Myocyte (in vitro differentiated cells): ENCODE data around the gene KIF21A. TPM values are rescaled to one million over a fixed set of nuclear protein-coding genes. Genes with fewer than 3 reads are reported as not detected.
"Not testable (repeated sequence)": the region's sequence is repeated elsewhere in the genome, so short reads cannot be mapped to it uniquely, and the experiment has no call there.

Source experiments
- DNase-seq: peaks from one replicate; pipeline ENCODE4 v3.0.0-alpha.2; 2012; ENCODE audit warnings: low read depth
- total RNA-seq: library from RNA; depleted of rRNA; stranded (reverse); fragments of >200 nt; gene quantifications from 2 replicates; pipeline ENCODE4 v1.2.3, GENCODE V29; 2014

The KIF21A gene
- total RNA-seq, 1 donor from 2014 or later, result 7.7 TPM

- DNase-seq, result no peak
These were observed 94.4 kb downstream of the KIF21A start for GRCh38 chr12:39348523-39348922.

- DNase-seq, result no peak
These were observed 98.0 kb downstream of the KIF21A start for GRCh38 chr12:39344926-39345325.

GRCh38 chr12:39343665-39344064, 99.3 kb downstream of the KIF21A start:
- no peak for DNase-seq

- no peak for DNase-seq
These were observed 101.2 kb downstream of the KIF21A start for GRCh38 chr12:39341761-39342160.

GRCh38 chr12:39341179-39341578, 101.7 kb downstream of the KIF21A start:
- DNase-seq, result no peak

- DNase-seq, result peak; percentile 55
These were observed 110.2 kb downstream of the KIF21A start for GRCh38 chr12:39332661-39333175.

- DNase-seq, result no peak
These were observed 111.2 kb downstream of the KIF21A start for GRCh38 chr12:39331539-39332261.

GRCh38 chr12:39329876-39330275, 113.0 kb downstream of the KIF21A start:
- no peak for DNase-seq

- no peak for DNase-seq
These were observed 113.9 kb downstream of the KIF21A start for GRCh38 chr12:39329018-39329417.

GRCh38 chr12:39327965-39328364, 115.0 kb downstream of the KIF21A start:
- no peak for DNase-seq

GRCh38 chr12:39327510-39327909, 115.4 kb downstream of the KIF21A start:
- DNase-seq, result no peak

- DNase-seq, result no peak
These were observed 123.7 kb downstream of the KIF21A start for GRCh38 chr12:39319180-39319579.

GRCh38 chr12:39314547-39314946, 128.4 kb downstream of the KIF21A start:
- no peak for DNase-seq

- no peak for DNase-seq
These were observed 133.4 kb downstream of the KIF21A start for GRCh38 chr12:39309516-39309915.

- DNase-seq, result no peak
These were observed 141.5 kb downstream of the KIF21A start for GRCh38 chr12:39301422-39301821.

GRCh38 chr12:39300799-39301198, 142.1 kb downstream of the KIF21A start:
- DNase-seq, result peak; percentile 1

GRCh38 chr12:39297891-39298290, 145.0 kb downstream of the KIF21A start:
- DNase-seq, result no peak

- no peak for DNase-seq
These were observed 146.4 kb downstream of the KIF21A start for GRCh38 chr12:39296496-39296895.

GRCh38 chr12:39295593-39295992, 147.3 kb downstream of the KIF21A start:
- DNase-seq, result not testable (repeated sequence)

GRCh38 chr12:39294715-39295114, 148.2 kb downstream of the KIF21A start:
- DNase-seq, result no peak

- DNase-seq, result no peak
These were observed 150.7 kb downstream of the KIF21A start for GRCh38 chr12:39292125-39292630.

- DNase-seq, result no peak
These were observed 155.1 kb downstream of the KIF21A start for GRCh38 chr12:39287817-39288216.

GRCh38 chr12:39287409-39287808, 155.5 kb downstream of the KIF21A start:
- no peak for DNase-seq
